GM21526 (cell line): ENCODE results near the gene SRP14.
"Not testable (repeated sequence)": the region's sequence is repeated elsewhere in the genome, so short reads cannot be mapped to it uniquely, and the experiment has no call there.

Experiments used
- ATAC-seq: cut with Tn5 transposase; IDR thresholded peaks from one replicate; pipeline ENCODE4 v1.9.1; 2021; ENCODE audit warnings: moderate library complexity; ENCODE audit not compliant: unreplicated experiment, low FRiP score

The SRP14 gene

GRCh38 chr15:39996228-39996627, 42.8 kb downstream of the SRP14 start:
- ATAC-seq, result not testable (repeated sequence)

- not testable (repeated sequence) for ATAC-seq
Observed at GRCh38 chr15:39992953-39993352, 46.0 kb downstream of the SRP14 start.

- no peak for ATAC-seq
Observed at GRCh38 chr15:39990706-39991105, 48.3 kb downstream of the SRP14 start.

GRCh38 chr15:39987821-39988220, 51.2 kb downstream of the SRP14 start:
- ATAC-seq, result no peak
